HG03159 (cell line): ENCODE results near the gene ZNRF3.
"Not testable (repeated sequence)": the region's sequence is repeated elsewhere in the genome, so short reads cannot be mapped to it uniquely, and the experiment has no call there.

Source experiments
- ATAC-seq: cut with Tn5 transposase; IDR thresholded peaks from one replicate; pipeline ENCODE4 v1.9.1; 2021; ENCODE audit warnings: mild to moderate bottlenecking, moderate library complexity; ENCODE audit not compliant: unreplicated experiment

The ZNRF3 gene

DNA sequence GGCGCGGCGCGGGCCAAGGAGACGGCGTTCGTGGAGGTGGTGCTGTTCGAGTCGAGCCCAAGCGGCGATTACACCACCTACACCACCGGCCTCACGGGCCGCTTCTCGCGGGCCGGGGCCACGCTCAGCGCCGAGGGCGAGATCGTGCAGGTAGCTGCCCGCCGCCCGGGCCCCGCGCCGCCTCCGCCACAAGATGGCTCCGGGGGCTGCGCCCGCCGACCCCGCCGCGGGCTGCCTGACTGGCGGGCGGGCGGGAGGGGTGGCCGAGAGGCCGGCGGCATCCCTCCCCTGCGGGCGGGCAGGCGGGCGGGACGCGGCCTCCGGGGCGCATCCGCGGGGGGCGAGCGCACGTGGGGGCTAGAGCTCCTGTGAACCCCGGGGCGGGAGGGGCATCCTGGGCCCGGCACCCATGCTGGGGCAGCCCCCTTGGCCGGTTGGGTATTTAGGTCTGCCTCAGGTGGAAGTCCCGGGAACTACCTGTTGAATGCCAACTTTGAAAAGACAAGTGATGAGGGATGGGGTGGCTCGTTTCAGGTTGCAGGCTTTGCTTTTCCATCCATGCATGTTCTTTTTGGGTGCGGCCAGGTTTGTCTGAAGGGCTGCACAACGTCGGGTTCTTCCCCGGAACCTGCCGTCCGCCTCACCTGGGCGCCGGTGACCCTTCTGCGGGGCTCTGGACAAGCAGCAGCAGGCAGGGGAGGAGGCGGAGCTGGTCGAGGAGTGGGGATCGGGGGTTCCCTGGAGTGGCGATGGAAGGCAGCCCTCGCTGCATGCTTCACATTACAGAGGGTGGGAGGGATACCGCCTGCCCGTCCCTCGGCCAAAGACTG lies 760 bp downstream of the ZNRF3 start:
- ATAC-seq, result peak; percentile 9

- ATAC-seq, result no peak
These were observed 1.5 kb downstream of the ZNRF3 start for GRCh38 chr22:28884747-28885350.

GRCh38 chr22:28885939-28886338 lies 2.6 kb downstream of the ZNRF3 start:
- no peak for ATAC-seq

DNA sequence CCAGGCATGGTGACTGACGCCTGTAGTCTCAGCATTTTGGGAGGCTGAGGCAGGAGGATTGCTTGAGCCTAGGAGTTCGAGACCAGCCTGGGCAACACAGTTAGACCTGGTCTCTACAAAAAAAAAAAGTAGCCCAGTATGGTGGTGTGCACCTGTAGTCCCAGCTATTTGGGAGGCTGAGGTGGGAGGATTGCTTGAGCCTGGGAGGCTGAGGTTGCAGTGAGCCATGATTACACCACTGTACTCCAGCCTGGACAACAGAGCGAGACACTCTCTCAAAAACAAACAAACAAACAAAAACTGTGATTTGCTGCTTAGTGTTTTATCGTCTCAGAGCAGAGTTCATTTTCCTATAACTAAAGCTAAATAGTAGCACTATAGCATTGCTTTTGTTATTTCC lies 3.3 kb downstream of the ZNRF3 start:
- ATAC-seq, result not testable (repeated sequence)

DNA sequence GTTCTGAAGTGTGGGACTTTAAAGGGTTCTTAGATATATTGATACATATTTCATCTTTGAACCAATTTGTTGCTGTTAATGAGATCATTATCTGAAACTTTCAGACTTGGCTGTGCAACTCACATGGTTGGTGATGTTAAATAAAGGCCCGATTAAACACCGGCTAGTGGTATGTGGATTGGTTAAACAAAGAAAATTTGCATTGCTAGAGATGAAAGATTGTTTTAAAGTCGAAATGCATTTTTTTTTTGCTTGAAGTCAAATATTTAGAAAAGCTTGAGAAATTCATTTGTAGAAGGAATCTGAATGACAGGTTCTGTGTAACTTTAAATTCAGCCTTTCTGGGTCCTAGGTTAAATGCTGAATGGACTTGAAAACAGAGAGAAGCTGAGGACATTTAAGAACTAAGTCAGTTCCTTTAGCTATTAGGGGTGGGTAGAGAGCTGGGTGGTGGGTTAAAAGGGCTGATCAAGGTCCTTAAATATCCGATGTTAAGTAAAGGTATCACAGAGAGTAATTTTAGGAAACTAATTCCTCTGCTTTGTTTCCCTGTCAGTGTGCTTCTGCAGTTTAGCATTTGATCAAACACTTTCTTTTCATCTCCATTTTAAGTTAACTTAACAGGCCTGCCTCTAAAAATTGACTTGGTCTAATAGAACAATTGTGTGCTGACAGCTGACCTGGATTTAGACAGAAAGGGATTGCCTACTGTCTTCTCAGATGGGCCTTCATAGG lies 4.5 kb downstream of the ZNRF3 start:
- no peak for ATAC-seq

- no peak for ATAC-seq
These were observed 6.2 kb downstream of the ZNRF3 start for GRCh38 chr22:28889478-28890024.

DNA sequence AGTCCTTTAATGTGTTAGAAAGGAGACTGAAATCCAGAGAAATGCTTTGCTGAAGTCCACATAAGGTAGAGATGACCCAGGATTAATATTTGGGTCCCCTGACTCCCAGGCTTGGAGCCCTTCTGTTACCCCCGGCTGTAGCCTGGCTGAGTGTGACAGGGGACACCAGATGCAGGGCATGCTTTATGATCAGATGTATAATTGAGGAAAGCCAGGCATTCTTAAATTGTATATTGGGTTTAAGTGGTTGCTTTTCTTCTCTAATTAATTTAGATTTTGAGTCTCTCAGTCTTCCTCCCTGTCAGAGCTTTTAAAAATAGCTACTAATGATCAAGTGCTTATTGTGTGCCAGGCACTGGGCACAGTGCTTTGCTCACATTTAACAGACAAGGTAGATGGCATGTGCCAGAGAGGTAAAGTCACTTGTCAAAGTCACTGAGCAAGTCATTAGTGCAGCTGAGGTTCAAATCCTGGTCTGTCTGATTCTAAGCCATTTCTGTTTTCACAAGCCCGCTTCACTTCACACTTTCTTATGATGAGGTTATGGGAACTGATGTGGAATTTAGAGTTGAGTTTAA lies 7.9 kb downstream of the ZNRF3 start:
- ATAC-seq, result no peak

GRCh38 chr22:28892175-28892731 lies 8.9 kb downstream of the ZNRF3 start:
- ATAC-seq, result no peak

GRCh38 chr22:28893810-28894209 lies 10.4 kb downstream of the ZNRF3 start:
- no peak for ATAC-seq

- ATAC-seq, result no peak
These were observed 11.0 kb downstream of the ZNRF3 start for GRCh38 chr22:28894334-28894733.

DNA sequence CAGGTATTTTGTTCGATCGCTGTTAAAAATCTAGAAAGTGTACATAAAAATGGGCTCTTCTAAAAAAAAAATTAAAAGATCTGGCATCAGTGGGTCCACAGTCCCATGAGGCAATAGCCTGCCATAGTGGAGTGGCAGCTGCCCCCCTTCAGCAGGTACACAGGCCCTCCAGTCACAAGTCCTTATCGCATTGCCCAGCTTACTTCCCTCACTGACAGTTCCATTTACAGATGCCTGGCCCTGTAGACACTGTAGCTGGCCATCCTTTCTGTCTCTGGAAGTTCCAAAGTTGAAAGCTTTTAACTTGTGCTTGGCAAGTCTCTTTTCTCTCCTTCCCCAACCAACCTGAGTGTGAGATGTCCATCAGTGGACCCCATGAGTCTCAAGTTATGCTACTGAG lies 11.4 kb downstream of the ZNRF3 start:
- ATAC-seq, result no peak

DNA sequence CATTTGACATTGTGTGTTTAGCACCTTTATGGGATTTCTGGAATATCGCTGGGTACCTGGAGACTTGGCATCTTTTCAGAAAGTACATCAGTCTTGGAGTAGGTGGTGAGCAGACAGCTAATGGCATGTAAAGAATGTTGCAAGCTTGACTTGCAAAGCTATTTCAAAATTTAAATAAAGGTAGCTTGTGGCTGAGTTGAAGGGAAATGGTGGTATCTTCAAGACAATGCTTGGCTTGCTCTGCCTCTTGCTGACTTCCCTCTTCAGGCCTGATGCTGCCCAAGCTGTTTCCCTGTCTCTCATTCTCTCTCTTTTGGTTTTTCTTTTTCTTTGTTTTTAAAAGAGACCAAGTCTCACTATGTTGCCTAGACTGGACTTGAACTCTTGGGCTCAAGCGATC lies 13.2 kb downstream of the ZNRF3 start:
- ATAC-seq, result no peak

- ATAC-seq, result no peak
These were observed 14.9 kb downstream of the ZNRF3 start for GRCh38 chr22:28898233-28898629.

DNA sequence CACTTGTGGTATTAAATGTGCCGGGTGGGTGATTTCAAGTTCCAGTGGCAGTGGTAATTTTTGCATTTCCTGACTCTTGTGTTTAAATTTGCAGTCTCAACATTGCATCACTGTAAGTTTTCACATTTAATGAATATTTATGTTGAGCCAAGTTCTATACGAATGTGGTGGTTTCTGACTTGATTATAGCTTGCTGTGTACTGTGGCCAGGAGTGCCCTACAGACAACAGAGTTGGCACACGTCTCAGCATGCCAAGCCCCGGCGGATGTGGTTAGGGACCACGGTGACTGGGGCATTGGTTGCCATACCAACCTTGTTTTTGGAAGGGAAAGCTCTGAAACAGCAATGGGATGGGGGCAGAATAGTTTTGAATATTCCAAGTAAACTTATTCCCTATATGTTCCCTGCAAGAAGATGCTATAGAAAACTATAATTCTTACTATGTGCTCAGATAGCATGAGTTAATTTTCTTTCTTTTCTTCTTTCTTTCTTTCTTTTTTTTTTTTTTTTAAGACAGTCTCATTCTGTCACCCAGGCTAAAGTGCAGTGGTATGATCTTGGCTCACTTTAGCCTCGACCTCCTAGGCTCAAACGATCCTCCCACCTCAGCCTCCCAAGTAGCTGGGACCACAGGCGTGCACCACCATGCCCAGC lies 16.0 kb downstream of the ZNRF3 start:
- no peak for ATAC-seq

- no peak for ATAC-seq
These were observed 17.1 kb downstream of the ZNRF3 start for GRCh38 chr22:28900379-28900925.

GRCh38 chr22:28902490-28902889 lies 19.1 kb downstream of the ZNRF3 start:
- no peak for ATAC-seq

GRCh38 chr22:28903080-28903479 lies 19.7 kb downstream of the ZNRF3 start:
- no peak for ATAC-seq

DNA sequence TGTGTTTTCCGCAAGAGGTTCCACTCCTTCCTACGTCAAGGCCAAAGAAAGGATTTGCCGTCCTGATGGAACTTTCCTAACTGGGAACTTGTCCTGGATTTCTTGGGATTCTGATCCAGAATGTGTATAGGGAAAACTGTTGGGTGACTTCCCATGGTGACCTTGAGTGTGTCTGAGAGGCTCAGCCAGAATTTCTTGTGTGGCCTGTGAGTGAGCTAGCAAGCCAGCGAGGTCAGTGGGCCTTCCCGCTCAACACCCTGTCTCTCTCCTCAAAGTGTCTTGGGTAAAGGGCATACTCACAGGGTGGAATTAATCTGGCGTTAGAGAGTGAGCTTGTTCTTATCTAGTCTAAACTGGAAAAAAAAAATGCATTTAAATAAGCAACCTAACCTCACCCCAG lies 20.4 kb downstream of the ZNRF3 start:
- no peak for ATAC-seq

DNA sequence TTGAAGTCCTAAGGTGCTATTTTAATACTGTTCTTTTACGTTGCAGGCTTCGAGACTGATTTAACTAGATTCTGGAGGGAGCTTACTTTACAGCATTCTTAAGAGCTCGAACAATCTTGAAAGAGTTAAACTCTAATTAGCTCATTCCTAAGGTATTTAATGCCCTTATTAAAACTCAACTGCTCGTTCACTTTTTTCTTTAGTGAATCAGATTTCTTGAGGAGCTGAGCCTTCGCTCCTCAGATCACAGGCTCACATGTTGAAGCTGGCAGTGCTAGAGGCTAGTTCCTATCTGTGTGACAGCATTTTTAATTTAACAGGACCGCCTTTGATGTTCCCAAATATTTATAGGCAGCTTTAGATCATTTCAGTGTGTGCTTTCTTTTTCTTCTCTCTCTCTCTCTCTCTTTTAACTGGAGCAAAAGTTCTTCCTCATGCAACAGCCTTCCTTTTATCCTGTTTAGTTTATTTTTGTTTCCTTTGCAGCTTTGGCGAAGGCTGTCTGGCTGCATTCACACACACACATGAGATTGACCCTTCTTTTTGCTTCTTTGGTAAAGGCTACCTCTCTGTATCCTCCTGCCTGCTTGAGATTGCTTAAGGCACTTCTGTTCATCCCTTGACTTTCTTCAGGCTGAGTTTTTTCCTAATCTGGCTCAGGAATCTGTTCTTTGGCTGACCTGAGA lies 21.0 kb downstream of the ZNRF3 start:
- ATAC-seq, result no peak
